MM.1S (cell line): ENCODE data around the gene DDX39B.

Source experiments
- DNase-seq: peaks from one replicate; pipeline ENCODE4 v3.0.0-alpha.2; 2015
- H2AFZ ChIP-seq: fragments of 300-600 bp; sonication (generic); 2 replicates; pipeline ENCODE4 v1.6.0; 2016; ENCODE audit warnings: antibody characterized with exemption, low read length
- H3F3A ChIP-seq: fragments of 300-600 bp; sonication (generic); 2 replicates; pipeline ENCODE4 v1.6.1; 2016; ENCODE audit warnings: mild to moderate bottlenecking, antibody characterized with exemption, low read length, moderate library complexity, mixed read lengths; ENCODE audit not compliant: insufficient read depth
- H3K27ac ChIP-seq: fragments of 300-600 bp; sonication (generic); 2 replicates; pipeline ENCODE4 v1.5.1; 2016; ENCODE audit warnings: mild to moderate bottlenecking, low read length
- H3K27me3 ChIP-seq: fragments of 300-600 bp; sonication (generic); replicated peaks from 2 replicates; pipeline ENCODE4 v1.6.0; 2016; ENCODE audit warnings: low read length; ENCODE audit not compliant: insufficient read depth
- H3K36me3 ChIP-seq: fragments of 300-600 bp; sonication (generic); replicated peaks from 2 replicates; pipeline ENCODE4 v1.6.1; 2016; ENCODE audit warnings: mild to moderate bottlenecking, low read length, mixed read lengths; ENCODE audit not compliant: insufficient read depth
- H3K4me1 ChIP-seq: fragments of 300-600 bp; sonication (generic); 2 replicates; pipeline ENCODE4 v1.6.1; 2016; ENCODE audit warnings: low read length, mixed read lengths
- H3K4me2 ChIP-seq: fragments of 300-600 bp; sonication (generic); 2 replicates; pipeline ENCODE4 v1.6.0; 2016; ENCODE audit warnings: low read depth, low read length
- H3K4me3 ChIP-seq: fragments of 300-600 bp; sonication (generic); 2 replicates; pipeline ENCODE4 v1.5.1; 2016; ENCODE audit warnings: low read length, mixed read lengths
- H3K79me2 ChIP-seq: fragments of 300-600 bp; sonication (generic); 2 replicates; pipeline ENCODE4 v1.6.1; 2016; ENCODE audit warnings: mixed run types, low read length, mixed read lengths
- H3K9ac ChIP-seq: fragments of 300-600 bp; sonication (generic); 2 replicates; pipeline ENCODE4 v1.6.1; 2016; ENCODE audit warnings: low read length, mixed read lengths
- H3K9me2 ChIP-seq: fragments of 300-600 bp; sonication (generic); replicated peaks from 2 replicates; pipeline ENCODE4 v1.6.1; 2016; ENCODE audit warnings: mild to moderate bottlenecking, low read length, mixed read lengths; ENCODE audit not compliant: insufficient read depth
- H3K9me3 ChIP-seq: fragments of 300-600 bp; sonication (generic); replicated peaks from 2 replicates; pipeline ENCODE4 v1.6.1; 2016; ENCODE audit warnings: mild to moderate bottlenecking, low read length, mixed read lengths; ENCODE audit not compliant: insufficient read depth
- H4K20me1 ChIP-seq: fragments of 300-600 bp; sonication (generic); 2 replicates; pipeline ENCODE4 v1.6.1; 2016; ENCODE audit warnings: mild to moderate bottlenecking, low read length, moderate library complexity, mixed read lengths; ENCODE audit not compliant: insufficient read depth
- CTCF ChIP-seq: fragments of 300-600 bp; sonication (generic); IDR thresholded peaks from 2 replicates; pipeline ENCODE4 v1.5.1; 2016; ENCODE audit warnings: antibody characterized with exemption, low read length, mixed read lengths
- EZH2 ChIP-seq: fragments of 300-600 bp; sonication (generic); optimal IDR thresholded peaks from 2 replicates; pipeline ENCODE3; 2017; ENCODE audit warnings: low read depth, mild to moderate bottlenecking, antibody characterized with exemption, low read length, mixed read lengths
- EZH2phosphoT487 ChIP-seq: fragments of 300-600 bp; sonication (generic); IDR thresholded peaks from 2 replicates; pipeline ENCODE4 v1.6.1; 2018; ENCODE audit warnings: antibody characterized with exemption, low read length

Gene DDX39B

GRCh38 chr6:31541059-31541657 lies 645 bp downstream of the DDX39B start:
- Histone ChIP-seq H3K4me1 (peaks cover 22% of the 10 kb centered on the region), H3K27ac (peak overlapping the region; percentile 87), H3K36me3 (peaks cover 13% of the 10 kb centered on the region), H4K20me1 (peaks cover 42% of the 10 kb centered on the region), H3F3A (peaks cover 16% of the 10 kb centered on the region), H3K4me2 (peak overlapping the region; percentile 99), H3K27me3 (no peaks in the 10 kb centered on the region), H3K9ac (peak overlapping the region; percentile 89), H3K79me2 (peaks cover 69% of the 10 kb centered on the region), H3K4me3 (peak overlapping the region; percentile 89), H2AFZ (peak overlapping the region; percentile 36), H3K9me3 (no peaks in the 10 kb centered on the region), H3K9me2 (no peaks in the 10 kb centered on the region)
- TF ChIP-seq EZH2phosphoT487 (no peak), CTCF (no peak), EZH2 (no peak)
- DNase-seq: peak; percentile 64

- peaks cover 13% of the 10 kb centered on the region for H3K36me3 ChIP-seq
- peak overlapping the region; percentile 89 for H3K9ac ChIP-seq
- no peaks in the 10 kb centered on the region for H3K27me3 ChIP-seq
- H3K9me2 ChIP-seq: no peaks in the 10 kb centered on the region
- no peaks in the 10 kb centered on the region for H3K9me3 ChIP-seq
- H3F3A ChIP-seq: peaks cover 16% of the 10 kb centered on the region
- H3K4me3 ChIP-seq: peak overlapping the region; percentile 89
- TF ChIP-seq EZH2 (no peak), CTCF (no peak), EZH2phosphoT487 (no peak)
- peaks cover 47% of the 10 kb centered on the region for H4K20me1 ChIP-seq
- no peak for DNase-seq
- peaks cover 22% of the 10 kb centered on the region for H3K4me1 ChIP-seq
- peak overlapping the region; percentile 99 for H3K4me2 ChIP-seq
- peaks cover 74% of the 10 kb centered on the region for H3K79me2 ChIP-seq
- no peak overlapping the region for H2AFZ ChIP-seq
- H3K27ac ChIP-seq: no peak overlapping the region
These were observed 1.2 kb downstream of the DDX39B start for GRCh38 chr6:31540640-31541039.

- Histone ChIP-seq H3K9ac (peak overlapping the region; percentile 89; the same call in 1 of the 2 replicates), H3K4me3 (no peak overlapping the region), H3K36me3 (peaks cover 21% of the 10 kb centered on the region), H3F3A (peaks cover 22% of the 10 kb centered on the region), H3K4me1 (peaks cover 22% of the 10 kb centered on the region), H4K20me1 (peaks cover 49% of the 10 kb centered on the region), H3K4me2 (peak overlapping the region; percentile 99), H2AFZ (no peak overlapping the region), H3K27ac (no peak overlapping the region), H3K9me3 (no peaks in the 10 kb centered on the region), H3K79me2 (peaks cover 91% of the 10 kb centered on the region), H3K9me2 (no peaks in the 10 kb centered on the region), H3K27me3 (no peaks in the 10 kb centered on the region)
- no peak for TF ChIP-seq CTCF
- TF ChIP-seq EZH2: no peak
- no peak for TF ChIP-seq EZH2phosphoT487
- no peak for DNase-seq
These were observed 2.9 kb downstream of the DDX39B start for GRCh38 chr6:31538805-31539400.
